HG03159 (cell line): ENCODE measurements around the gene TTC8.

Experiments
- ATAC-seq: cut with Tn5 transposase; IDR thresholded peaks from one replicate; pipeline ENCODE4 v1.9.1; 2021; ENCODE audit warnings: mild to moderate bottlenecking, moderate library complexity; ENCODE audit not compliant: unreplicated experiment

Gene TTC8

DNA sequence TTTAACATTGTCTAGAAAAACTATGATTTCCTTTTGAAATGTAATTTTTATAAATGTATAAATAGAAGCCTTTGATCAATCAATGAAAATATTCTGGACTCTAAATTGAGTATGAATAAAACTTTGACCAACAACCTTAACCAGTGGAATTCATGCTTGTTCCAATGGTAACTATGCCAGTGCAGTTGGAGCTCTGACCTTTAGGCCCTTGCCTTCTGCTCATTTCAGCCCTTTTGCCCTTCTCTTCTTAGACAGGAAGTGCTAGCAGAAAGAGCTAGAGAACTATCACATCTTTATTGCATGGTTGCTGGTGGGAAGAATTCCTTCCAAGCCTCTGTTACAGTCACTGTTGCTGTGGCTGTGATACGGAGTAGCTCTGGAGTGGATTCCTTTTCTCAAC is 39.7 kb downstream of the TTC8 start:
- no peak for ATAC-seq

GRCh38 chr14:88866305-88866704 is 41.9 kb downstream of the TTC8 start:
- ATAC-seq = no peak

DNA sequence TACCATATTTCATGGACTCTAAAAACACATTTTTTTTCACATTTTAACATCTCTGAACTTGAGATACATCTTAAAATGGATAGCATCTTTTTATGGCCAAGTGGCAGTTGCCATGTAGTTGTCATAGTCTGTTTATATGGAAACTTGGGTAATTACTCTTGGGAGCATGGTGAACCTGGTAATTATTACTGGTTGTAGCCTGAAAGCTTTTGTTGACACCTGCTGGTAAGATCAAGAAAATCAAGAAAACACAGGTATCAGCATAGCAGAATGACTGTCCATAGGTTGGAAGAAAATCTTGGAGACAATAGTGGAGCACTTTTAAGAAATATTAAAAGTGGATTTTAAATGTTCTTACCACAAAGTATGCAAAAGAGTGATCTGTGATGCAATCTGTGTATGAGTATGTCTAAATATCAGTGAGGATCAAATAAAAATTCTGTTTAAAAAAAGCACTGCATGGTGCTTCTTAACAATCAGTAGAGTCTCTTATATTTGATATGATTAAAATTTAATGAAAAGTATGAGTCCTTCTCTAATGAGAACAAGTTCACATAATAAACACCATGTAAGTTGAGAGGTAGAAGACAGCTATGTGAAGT is 44.2 kb downstream of the TTC8 start:
- ATAC-seq = no peak

GRCh38 chr14:88870777-88871176 is 46.3 kb downstream of the TTC8 start:
- no peak for ATAC-seq

- no peak for ATAC-seq
Observed at GRCh38 chr14:88871429-88871828, 47.0 kb downstream of the TTC8 start.

GRCh38 chr14:88872976-88873375 is 48.5 kb downstream of the TTC8 start:
- no peak for ATAC-seq

DNA sequence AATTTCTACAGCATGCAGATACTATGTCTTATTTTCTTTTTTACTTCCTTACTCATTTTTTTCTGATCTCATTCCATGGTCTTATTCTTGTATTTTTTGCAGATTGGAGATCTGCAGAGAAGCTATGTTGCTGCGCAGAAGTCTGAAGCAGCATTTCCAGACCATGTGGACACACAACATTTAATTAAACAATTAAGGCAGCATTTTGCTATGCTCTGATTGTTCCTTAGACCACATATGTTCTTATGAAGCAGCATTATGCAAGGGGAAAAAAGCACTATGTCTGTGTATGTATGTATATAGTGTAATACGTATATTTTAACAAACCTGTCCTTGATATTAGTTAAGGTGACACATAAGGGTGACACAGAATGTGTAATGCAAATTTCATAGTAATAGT is 52.7 kb downstream of the TTC8 start:
- no peak for ATAC-seq

- ATAC-seq = no peak
Observed at GRCh38 chr14:88879022-88879421, 54.6 kb downstream of the TTC8 start.

DNA sequence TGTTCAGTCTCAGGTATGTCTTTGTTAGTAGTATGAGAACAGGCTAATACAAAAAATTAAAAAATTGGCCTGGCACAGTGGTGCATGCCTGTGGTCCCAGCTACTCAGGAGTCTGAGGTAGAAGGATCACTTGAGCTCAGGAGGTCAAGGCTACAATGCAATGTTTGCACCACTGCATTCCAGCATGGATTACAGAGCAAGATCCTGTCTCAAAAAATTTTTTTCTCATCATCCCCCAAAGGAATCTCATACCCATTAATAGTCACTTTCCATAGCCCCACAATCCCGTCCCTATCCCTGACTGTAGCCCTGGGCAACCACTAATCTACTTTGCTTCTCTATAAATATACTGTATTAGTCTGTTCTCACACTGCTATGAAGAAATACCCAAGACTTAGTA is 57.8 kb downstream of the TTC8 start:
- no peak for ATAC-seq

- ATAC-seq = no peak
Observed at GRCh38 chr14:88895116-88895515, 70.7 kb downstream of the TTC8 start.

GRCh38 chr14:88901189-88901588 is 76.7 kb downstream of the TTC8 start:
- no peak for ATAC-seq

- ATAC-seq = no peak
Observed at GRCh38 chr14:88901991-88902390, 77.5 kb downstream of the TTC8 start.

DNA sequence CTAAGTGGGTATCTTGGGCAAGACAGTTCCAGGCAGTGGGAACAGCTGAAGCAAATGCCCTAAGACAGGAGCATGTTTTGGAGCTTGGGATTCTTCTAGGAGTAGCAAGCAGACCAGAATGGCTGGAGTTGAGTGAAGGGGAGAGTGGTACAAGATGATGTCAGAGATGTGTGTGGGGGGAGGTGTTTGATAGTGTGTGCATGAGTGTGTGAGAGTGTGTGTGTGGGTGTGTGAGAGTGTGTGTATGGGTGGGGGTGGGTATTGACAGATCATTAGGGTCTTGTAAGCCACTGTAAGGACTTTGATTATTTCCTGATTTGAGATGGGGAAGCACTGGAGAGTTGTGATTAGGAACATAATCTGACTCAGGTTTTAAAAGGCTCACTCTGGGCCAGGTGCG is 78.4 kb downstream of the TTC8 start:
- ATAC-seq = no peak

DNA sequence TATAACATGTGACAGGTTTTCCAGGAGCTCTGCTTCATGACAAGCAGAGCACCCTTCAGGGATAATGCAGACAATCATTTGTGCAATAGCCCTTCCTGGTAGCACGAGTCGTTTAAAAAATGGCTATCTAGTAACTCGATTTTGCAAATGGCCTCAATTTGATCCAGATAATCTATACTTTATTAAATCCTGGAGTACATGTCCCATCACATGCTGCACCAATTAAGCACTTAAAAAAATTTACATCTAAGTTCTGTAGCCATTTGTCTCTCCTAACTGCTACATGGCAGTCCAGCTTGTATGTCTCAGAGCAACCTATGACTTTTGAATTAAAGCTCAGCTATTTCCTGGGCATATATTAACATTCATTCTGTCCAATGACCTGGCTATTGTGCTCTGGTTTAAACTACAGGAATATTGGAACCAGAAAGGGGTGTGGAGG is 79.8 kb downstream of the TTC8 start:
- no peak for ATAC-seq

- no peak for ATAC-seq
Observed at GRCh38 chr14:88904864-88905263, 80.4 kb downstream of the TTC8 start.

DNA sequence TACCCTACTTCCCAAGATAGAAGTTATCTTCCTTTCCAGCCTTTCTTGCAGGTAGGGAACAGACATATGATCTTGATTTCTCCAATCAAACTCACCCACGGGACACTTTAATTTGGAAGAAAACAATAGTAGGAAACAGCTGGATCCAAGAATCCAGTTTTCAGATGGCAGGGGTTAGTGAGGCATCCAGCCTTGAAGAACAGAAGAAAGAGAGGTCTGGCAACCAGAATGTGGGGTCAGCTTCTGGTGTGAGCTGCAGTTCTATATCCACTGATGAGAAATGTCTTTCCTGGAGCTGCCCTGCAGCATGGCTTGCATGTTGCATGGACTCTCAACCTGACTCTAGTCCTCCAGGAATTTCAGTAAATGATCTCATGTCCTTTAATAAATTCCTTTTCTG is 83.8 kb downstream of the TTC8 start:
- ATAC-seq = no peak

- no peak for ATAC-seq
Observed at GRCh38 chr14:88910386-88910785, 85.9 kb downstream of the TTC8 start.

- no peak for ATAC-seq
Observed at GRCh38 chr14:88911809-88912208, 87.4 kb downstream of the TTC8 start.

- no peak for ATAC-seq
Observed at GRCh38 chr14:88914956-88915355, 90.5 kb downstream of the TTC8 start.

GRCh38 chr14:88919502-88919901 is 95.1 kb downstream of the TTC8 start:
- ATAC-seq = no peak
